SK-N-SH (cell line): ENCODE results near the gene ANGPTL7.

Source experiments
- EP300 ChIP-seq, 2 experiments: IDR thresholded peaks; 2 replicates each; pipeline versions ENCODE4 v1.4.0 to v1.6.1; 2012; ENCODE audit warnings: borderline replicate concordance in 1 of 2, low read depth in 1 of 2, low read length in 1 of 2
- POLR2AphosphoS5 ChIP-seq: IDR thresholded peaks from 2 replicates; pipeline ENCODE4 v1.6.1; 2012; ENCODE audit warnings: low read depth, low read length
- RXRA ChIP-seq: IDR thresholded peaks from 2 replicates; pipeline ENCODE4 v1.4.0; 2012; ENCODE audit warnings: low read depth, mild to moderate bottlenecking, borderline replicate concordance
- SMC3 ChIP-seq: IDR thresholded peaks from 2 replicates; pipeline ENCODE4 v1.6.1; 2012; ENCODE audit warnings: low read depth, low read length, improper control_type of control experiment
- TAF1 ChIP-seq: IDR thresholded peaks from 2 replicates; pipeline ENCODE4 v1.6.1; 2012; ENCODE audit warnings: low read depth, mild to moderate bottlenecking, low read length, moderate library complexity, borderline replicate concordance
- TF ChIP-seq, protein P1 (sequence below): fragments of 200-600 bp; sonication (generic); IDR thresholded peaks from 2 replicates; pipeline ENCODE4 v1.6.1; 2017; ENCODE audit warnings: antibody characterized with exemption, mild to moderate bottlenecking, moderate library complexity
- TF ChIP-seq, protein P2 (sequence below): IDR thresholded peaks from 2 replicates; pipeline ENCODE4; 2012
- TF ChIP-seq, protein P3 (sequence below): IDR thresholded peaks from 2 replicates; pipeline ENCODE4 v1.6.1; 2012; ENCODE audit warnings: mild to moderate bottlenecking, low read depth, low read length, moderate library complexity
- TF ChIP-seq, protein P4 (sequence below): IDR thresholded peaks from 2 replicates; pipeline ENCODE4 v1.4.0; 2012; ENCODE audit warnings: low read depth

DNA sequence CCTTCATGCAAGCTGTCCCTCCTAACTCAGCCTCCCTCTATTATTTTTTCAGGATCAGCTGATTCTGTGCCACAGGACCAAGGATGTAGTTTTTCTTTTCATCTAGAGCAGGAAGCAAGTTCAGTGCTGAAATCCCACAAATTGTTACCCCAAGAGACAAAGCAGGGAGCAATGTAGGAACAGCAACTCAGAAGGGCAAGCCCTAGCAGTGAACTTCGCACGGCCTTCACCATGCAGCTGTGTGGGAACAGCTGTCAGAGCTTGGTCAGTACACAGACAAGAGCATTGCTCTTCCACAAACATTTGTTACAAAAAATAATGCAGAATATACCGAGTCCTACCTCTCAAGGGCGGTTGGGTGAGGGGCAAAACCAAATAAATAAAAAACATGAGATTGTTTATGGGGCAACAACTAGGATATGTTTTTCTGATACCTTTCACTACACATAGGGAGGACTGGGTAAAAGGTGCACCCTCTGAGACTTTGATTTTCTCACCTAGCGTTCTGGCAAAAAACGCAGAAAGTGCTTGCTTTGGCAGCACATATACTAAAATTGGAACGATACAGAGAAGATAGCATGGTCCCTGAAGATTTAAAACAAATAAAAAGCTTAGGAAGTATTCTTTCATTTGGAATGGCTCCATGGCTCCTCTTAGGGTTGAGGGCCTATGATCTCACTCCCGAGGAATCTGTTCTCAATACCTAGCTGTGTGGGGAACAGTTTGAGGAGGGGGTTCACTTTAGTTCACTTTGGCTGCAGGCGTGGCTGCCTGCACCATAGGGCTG, 37.1 kb upstream of the ANGPTL7 start:
- TF ChIP-seq, protein P1, sequence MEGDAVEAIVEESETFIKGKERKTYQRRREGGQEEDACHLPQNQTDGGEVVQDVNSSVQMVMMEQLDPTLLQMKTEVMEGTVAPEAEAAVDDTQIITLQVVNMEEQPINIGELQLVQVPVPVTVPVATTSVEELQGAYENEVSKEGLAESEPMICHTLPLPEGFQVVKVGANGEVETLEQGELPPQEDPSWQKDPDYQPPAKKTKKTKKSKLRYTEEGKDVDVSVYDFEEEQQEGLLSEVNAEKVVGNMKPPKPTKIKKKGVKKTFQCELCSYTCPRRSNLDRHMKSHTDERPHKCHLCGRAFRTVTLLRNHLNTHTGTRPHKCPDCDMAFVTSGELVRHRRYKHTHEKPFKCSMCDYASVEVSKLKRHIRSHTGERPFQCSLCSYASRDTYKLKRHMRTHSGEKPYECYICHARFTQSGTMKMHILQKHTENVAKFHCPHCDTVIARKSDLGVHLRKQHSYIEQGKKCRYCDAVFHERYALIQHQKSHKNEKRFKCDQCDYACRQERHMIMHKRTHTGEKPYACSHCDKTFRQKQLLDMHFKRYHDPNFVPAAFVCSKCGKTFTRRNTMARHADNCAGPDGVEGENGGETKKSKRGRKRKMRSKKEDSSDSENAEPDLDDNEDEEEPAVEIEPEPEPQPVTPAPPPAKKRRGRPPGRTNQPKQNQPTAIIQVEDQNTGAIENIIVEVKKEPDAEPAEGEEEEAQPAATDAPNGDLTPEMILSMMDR = no peak
- TF ChIP-seq TAF1 (no peak), EP300 (IDR thresholded peaks at IDR 0.05; ENCODE audit: borderline replicate concordance in 1 of 2, low read depth in 1 of 2, low read length in 1 of 2) (no peak), RXRA (no peak), SMC3 (no peak), POLR2AphosphoS5 (no peak)
- TF ChIP-seq, protein P2, sequence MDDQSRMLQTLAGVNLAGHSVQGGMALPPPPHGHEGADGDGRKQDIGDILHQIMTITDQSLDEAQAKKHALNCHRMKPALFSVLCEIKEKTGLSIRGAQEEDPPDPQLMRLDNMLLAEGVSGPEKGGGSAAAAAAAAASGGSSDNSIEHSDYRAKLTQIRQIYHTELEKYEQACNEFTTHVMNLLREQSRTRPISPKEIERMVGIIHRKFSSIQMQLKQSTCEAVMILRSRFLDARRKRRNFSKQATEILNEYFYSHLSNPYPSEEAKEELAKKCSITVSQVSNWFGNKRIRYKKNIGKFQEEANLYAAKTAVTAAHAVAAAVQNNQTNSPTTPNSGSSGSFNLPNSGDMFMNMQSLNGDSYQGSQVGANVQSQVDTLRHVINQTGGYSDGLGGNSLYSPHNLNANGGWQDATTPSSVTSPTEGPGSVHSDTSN = no peak
- TF ChIP-seq, protein P3, sequence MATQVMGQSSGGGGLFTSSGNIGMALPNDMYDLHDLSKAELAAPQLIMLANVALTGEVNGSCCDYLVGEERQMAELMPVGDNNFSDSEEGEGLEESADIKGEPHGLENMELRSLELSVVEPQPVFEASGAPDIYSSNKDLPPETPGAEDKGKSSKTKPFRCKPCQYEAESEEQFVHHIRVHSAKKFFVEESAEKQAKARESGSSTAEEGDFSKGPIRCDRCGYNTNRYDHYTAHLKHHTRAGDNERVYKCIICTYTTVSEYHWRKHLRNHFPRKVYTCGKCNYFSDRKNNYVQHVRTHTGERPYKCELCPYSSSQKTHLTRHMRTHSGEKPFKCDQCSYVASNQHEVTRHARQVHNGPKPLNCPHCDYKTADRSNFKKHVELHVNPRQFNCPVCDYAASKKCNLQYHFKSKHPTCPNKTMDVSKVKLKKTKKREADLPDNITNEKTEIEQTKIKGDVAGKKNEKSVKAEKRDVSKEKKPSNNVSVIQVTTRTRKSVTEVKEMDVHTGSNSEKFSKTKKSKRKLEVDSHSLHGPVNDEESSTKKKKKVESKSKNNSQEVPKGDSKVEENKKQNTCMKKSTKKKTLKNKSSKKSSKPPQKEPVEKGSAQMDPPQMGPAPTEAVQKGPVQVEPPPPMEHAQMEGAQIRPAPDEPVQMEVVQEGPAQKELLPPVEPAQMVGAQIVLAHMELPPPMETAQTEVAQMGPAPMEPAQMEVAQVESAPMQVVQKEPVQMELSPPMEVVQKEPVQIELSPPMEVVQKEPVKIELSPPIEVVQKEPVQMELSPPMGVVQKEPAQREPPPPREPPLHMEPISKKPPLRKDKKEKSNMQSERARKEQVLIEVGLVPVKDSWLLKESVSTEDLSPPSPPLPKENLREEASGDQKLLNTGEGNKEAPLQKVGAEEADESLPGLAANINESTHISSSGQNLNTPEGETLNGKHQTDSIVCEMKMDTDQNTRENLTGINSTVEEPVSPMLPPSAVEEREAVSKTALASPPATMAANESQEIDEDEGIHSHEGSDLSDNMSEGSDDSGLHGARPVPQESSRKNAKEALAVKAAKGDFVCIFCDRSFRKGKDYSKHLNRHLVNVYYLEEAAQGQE = no peak
- TF ChIP-seq, protein P4, sequence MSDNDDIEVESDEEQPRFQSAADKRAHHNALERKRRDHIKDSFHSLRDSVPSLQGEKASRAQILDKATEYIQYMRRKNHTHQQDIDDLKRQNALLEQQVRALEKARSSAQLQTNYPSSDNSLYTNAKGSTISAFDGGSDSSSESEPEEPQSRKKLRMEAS = no peak
